Caki2 (cell line): ENCODE results near the gene FAAH. TPM values are rescaled to one million over a fixed set of nuclear protein-coding genes. Genes with fewer than 3 reads are reported as not detected.

Experiments used
- DNase-seq: peaks from one replicate; pipeline ENCODE4 v3.0.0-alpha.2; 2015; ENCODE audit warnings: low read depth
- in situ Hi-C: cut with HindIII; loops from 2 replicates; pipeline ENCODE4 v1.10.0; 2016; ENCODE audit warnings: low sequenced_read_pairs, low pct_unique_long_range_greater_than_20kb, mixed read lengths
- total RNA-seq: library from RNA; depleted of rRNA; stranded (reverse); fragments of >200 nt; shearing (Covaris generic); gene quantifications from 2 replicates; pipeline ENCODE4 v1.2.3, GENCODE V29; 2014; ENCODE audit warnings: low replicate concordance

FAAH gene
- total RNA-seq, 1 experiment from 2014 or later, result 22.5 TPM

GRCh38 chr1:46412893-46413595, 18.9 kb downstream of the FAAH start:
- no peak for DNase-seq
- in situ Hi-C loops, result no loop called here

DNA sequence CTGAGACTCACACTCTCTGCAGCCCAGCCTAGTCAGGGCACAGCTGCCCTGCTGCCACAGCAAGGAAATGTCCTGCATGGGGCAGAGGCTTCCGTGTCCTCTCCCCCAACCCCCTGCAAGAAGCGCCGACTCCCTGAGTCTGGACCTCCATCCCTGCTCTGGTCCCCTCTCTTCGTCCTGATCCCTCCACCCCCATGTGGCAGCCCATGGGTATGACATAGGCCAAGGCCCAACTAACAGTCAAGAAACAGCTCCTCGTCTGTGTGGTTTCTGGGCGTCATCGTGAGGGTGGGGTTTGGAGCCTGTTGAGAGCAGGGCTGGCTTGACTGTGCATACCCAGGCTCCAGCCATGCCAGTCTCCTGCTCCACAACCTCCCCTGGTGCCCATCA, 19.5 kb downstream of the FAAH start:
- DNase-seq, result no peak

DNA sequence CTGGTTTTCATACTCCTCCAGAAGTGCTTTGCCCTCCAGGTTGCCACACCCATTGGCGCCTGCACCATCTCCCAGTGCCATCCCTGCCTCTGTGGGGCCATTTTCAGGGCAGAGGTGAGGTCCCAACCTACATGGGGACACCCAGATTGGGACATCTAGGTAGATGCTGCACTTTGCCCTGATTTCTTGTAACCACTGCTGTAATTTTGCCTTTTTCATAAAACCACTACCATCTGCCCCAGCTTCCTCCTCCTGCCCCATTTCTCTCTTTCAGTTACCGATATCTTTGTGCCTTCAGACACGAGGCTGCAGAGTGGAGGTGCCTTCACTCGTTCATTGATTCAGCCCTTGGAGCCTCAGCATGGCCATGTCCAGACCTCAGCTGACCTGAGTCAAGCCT, 21.4 kb downstream of the FAAH start:
- in situ Hi-C loops, result no loop called here
- DNase-seq, result no peak

More for the DNA sequence above, 19.5 kb downstream of the FAAH start:
- in situ Hi-C loops, result no loop called here

DNA sequence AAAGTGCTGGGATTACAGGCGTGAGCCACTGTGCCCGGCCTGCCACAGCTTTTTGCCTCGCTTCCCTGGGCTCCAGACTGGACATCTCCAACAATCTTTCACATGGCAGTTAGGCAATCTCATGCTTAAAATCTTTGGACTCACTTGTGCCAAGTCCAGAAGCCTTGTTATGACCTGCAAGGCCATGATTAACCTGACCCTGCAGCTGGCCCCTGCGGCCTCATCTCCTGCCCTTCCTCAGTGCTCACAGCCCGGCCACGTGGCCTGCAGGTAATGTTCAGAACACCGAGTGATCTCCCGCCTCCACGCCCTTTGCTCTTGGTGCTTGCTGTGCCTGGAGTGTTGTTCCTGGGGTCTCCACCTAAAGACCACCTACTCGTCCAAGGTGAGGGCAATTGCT, 24.9 kb downstream of the FAAH start:
- in situ Hi-C loops, result no loop called here

GRCh38 chr1:46420533-46420915, 26.4 kb downstream of the FAAH start:
- DNase-seq, result no peak
- in situ Hi-C loops, result no loop called here

More for the DNA sequence above, 24.9 kb downstream of the FAAH start:
- no peak for DNase-seq

DNA sequence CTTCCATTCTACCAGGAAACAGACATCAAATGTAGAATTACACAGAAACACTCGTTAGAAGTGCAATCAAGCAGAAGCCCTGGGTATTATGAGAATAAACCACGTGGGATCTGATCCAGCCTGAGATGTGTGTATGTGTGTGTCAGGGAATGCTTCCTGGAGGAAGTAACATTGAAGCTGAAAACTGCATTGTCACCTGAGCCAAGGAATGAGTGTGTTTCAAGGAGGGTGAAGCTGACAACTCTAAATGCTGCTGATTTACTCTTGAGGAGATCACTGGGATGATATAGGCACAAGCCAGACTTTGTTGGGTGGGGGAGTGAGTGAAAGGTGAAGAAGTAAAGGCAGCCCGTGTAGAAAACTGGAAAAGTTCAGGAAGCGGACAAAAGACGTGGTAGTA, 27.6 kb downstream of the FAAH start:
- in situ Hi-C loops, result no loop called here
- DNase-seq, result peak; percentile 15

- no peak for DNase-seq
- in situ Hi-C loops, result no loop called here
Measured at GRCh38 chr1:46422261-46422871, 28.2 kb downstream of the FAAH start.

- in situ Hi-C loops, result no loop called here
- DNase-seq, result no peak
Measured at GRCh38 chr1:46423574-46424240, 29.6 kb downstream of the FAAH start.

DNA sequence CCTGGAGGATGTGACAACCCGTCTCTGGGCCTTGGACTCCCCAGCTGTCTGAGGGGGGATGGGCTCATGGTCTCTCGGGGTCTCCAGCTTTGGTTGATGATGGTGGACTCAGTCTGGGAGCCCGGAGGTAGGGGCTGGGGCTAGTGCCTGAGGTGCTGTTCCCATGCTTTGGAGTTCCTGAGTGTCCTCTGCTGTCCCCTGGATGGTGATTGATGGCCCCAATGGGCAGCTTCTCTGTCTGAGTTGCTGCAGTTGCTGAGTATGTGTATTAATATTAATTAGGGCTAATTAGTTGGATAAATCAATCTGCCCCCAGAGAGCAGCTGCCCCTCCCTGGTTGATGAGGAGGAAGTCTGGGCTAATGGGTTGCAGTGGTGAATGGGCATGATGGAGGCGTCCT, 30.6 kb downstream of the FAAH start:
- in situ Hi-C loops, result no loop called here

GRCh38 chr1:46425726-46426125, 31.6 kb downstream of the FAAH start:
- in situ Hi-C loops, result no loop called here
- no peak for DNase-seq

More for the DNA sequence above, 30.6 kb downstream of the FAAH start:
- no peak for DNase-seq

DNA sequence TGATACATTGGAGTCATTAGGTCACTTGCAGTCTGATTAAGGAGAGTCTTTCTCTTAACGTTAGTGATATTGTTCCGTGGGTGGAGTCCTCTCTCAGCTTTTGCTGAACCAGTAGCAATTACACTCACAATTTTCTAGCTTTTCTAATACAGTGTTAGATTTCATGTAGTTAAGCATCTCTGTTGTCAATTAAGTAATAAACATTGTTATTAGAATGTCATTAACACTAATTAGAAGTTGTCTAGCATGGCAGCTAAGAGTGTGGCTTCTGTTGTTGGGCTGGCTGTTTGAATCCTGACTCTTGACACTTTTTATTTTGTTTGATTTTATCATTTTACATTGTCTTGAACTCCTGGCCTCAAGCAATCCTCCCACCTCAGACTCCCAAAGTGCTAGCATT, 33.4 kb downstream of the FAAH start:
- no peak for DNase-seq
- in situ Hi-C loops, result no loop called here

DNA sequence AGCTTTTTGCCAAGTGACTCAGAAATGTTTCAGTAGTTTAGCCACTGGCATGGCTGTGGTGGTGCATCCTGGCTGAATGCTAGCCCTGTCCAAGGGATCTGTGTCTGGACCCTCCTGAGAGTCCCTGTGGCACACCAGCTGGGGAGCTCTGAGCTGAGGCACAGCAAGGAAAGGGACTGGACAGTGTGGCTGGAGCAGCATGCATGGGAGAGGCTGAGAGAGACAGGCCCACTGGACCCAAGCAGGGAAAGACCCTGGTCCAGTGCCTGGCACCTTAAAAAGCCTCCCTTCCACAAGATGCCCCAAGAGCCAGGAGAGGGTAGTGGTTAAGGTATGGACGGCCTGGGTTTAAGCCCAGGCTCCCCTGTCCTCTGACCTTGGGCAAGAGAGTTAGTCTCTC, 35.3 kb downstream of the FAAH start:
- in situ Hi-C loops, result no loop called here
- no peak for DNase-seq

DNA sequence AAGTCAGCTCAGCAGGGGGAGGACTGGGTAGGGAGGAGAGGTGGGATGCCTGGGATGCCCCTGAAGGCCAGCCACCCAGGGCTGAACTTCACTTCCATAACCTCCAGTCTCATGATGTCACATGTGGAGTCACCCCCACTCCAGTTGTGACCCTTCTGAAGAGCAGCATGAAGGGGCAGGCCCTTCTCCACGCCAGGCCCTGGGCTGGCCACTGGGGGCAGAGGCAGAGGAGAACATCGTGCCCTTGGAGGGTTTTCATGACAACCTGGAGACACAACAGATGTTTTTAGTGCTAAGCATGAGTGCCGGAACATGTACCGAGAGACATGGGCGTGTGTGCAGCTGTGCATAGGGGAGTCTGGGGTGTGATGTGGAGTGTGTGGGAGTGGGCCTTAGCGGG, 37.6 kb downstream of the FAAH start:
- in situ Hi-C loops, result no loop called here

GRCh38 chr1:46432781-46433327, 38.7 kb downstream of the FAAH start:
- in situ Hi-C loops, result no loop called here

More for the DNA sequence above, 37.6 kb downstream of the FAAH start:
- no peak for DNase-seq

DNA sequence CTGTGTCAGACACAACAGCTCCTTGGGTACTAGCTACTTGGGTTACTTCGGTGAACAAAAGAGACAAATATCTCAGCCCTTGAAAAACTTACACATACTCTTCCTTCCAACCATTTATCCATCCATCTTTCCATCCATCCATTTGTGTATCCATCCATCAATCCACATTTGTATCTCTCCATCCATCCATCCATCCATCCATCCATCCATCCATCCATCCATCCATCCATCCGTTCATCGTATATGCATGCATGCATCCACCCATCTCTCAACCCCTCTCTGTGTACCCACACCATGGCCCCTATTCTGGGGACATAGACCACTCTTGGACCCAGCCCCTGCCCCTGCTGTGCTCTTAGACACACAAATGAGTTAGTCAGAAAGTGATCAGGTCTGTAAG, 40.2 kb downstream of the FAAH start:
- no peak for DNase-seq
- in situ Hi-C loops, result no loop called here

More at GRCh38 chr1:46432781-46433327, 38.7 kb downstream of the FAAH start:
- DNase-seq, result no peak

GRCh38 chr1:46436844-46437243, 42.7 kb downstream of the FAAH start:
- in situ Hi-C loops, result no loop called here
- DNase-seq, result no peak

DNA sequence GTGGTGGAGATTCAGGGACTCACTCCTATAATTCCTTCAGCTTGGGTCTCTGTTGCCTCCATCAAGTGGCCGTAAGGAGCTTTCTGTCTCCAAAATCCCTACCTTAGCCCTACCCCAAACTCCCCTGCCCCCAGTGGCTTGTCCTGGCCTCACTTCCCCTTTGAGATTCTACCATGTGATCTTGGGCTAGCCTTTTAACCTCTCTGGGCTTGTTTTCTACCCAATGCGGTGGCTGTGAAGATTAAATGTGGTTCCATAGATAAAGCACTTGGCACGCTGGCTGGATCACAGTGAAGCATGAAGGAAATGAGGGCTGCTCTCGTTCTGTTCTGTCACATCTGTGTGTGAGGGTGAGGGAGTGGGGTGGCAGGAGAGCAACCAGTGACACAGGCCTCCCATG, 43.6 kb downstream of the FAAH start:
- DNase-seq, result no peak
- in situ Hi-C loops, result no loop called here

GRCh38 chr1:46438346-46438745, 44.2 kb downstream of the FAAH start:
- in situ Hi-C loops, result no loop called here
- DNase-seq, result no peak

DNA sequence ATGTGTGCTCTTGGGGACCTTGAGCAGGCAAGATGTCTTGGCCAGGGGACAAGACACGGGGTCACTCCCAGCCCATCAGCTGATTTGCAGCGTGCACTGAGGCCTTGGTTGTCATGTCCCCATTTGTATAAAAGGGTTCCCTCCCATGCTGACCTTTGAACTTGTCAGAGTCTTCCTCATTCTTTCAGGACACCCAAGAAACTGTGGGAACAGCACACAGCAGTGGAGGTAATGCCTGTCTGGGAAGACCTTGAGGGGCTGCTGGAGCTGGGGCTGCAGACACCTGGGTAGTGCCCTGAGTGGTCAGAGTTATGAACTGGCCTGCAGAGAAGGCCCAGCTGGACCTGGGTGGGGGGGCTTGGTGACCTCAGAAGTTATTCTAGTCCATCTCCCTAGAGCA, 46.4 kb downstream of the FAAH start:
- no peak for DNase-seq
- in situ Hi-C loops, result no loop called here
